Mesangial cell (primary cell): ENCODE results near the gene IFNA10. TPM values are rescaled to one million over a fixed set of nuclear protein-coding genes. Genes with fewer than 3 reads are reported as not detected.

Experiments used
- total RNA-seq: library from RNA; depleted of rRNA; stranded (reverse); fragments of >200 nt; gene quantifications from 2 replicates; pipeline ENCODE4 v1.2.3, GENCODE V29; 2015

IFNA10 gene
- total RNA-seq = not detected in 2 replicates

GRCh38 chr9:21207043-21207442, at the start of gene IFNA10:
TSS of gene IFNA10 (minus strand) at chr9:21207143. CDS start at chr9:21207097, 46 bp downstream.

GRCh38 chr9:21239911-21240310, 33.0 kb upstream of the IFNA10 start, which contains the start of gene IFNA14:
TSS of gene IFNA14 (minus strand) at chr9:21240005. CDS start at chr9:21239935, 70 bp downstream.

GRCh38 chr9:21228122-21228521, 21.2 kb upstream of the IFNA10 start, which contains the start of gene IFNA17:
TSS of gene IFNA17 (minus strand) at chr9:21228222. CDS start at chr9:21228173, 49 bp downstream.

GRCh38 chr9:21217211-21217610, 10.3 kb upstream of the IFNA10 start, which contains the start of gene IFNA16:
TSS of gene IFNA16 (minus strand) at chr9:21217311. CDS start at chr9:21217305, 6 bp downstream.

GRCh38 chr9:21202105-21202504, 4.8 kb downstream of the IFNA10 start, which contains the start of gene IFNA7:
TSS of gene IFNA7 (minus strand) at chr9:21202205. CDS start at chr9:21202165, 40 bp downstream.

GRCh38 chr9:21187487-21187886, 19.5 kb downstream of the IFNA10 start, which contains the start of gene IFNA4:
TSS of gene IFNA4 (minus strand) at chr9:21187587. CDS start at chr9:21187531, 56 bp downstream.

GRCh38 chr9:21166560-21166959, 40.4 kb downstream of the IFNA10 start, which contains the start of gene IFNA21:
TSS of gene IFNA21 (minus strand) at chr9:21166660. CDS start at chr9:21166612, 48 bp downstream.

Other genes with a start within 250 kb of the IFNA10 start
- gene HACD4, start 175.5 kb downstream of the IFNA10 start, total RNA-seq = 2.1 and 2.4 TPM in 2 replicates
- not detected in 2 replicates for gene IFNB1, start 129.2 kb downstream of the IFNA10 start, total RNA-seq
- not detected in 2 replicates for gene IFNW1, start 65.3 kb downstream of the IFNA10 start, total RNA-seq
- gene IFNA21, start 40.5 kb downstream of the IFNA10 start, total RNA-seq = not detected in 2 replicates
- not detected in 2 replicates for gene IFNA4, start 19.6 kb downstream of the IFNA10 start, total RNA-seq
- not detected in 2 replicates for gene IFNA7, start 4.9 kb downstream of the IFNA10 start, total RNA-seq
- gene IFNA16, start 10.2 kb upstream of the IFNA10 start, total RNA-seq = not detected in 2 replicates
- gene IFNA17, start 21.1 kb upstream of the IFNA10 start, total RNA-seq = not detected in 2 replicates
- gene IFNA14, start 32.9 kb upstream of the IFNA10 start, total RNA-seq = not detected in 2 replicates
- gene IFNA5, start 98.2 kb upstream of the IFNA10 start, total RNA-seq = not detected in 2 replicates
- 17.1 and 19.6 TPM in 2 replicates for gene KLHL9, start 128.3 kb upstream of the IFNA10 start, total RNA-seq
- gene IFNA6, start 143.7 kb upstream of the IFNA10 start, total RNA-seq = not detected in 2 replicates
- not detected in 2 replicates for gene IFNA13, start 160.9 kb upstream of the IFNA10 start, total RNA-seq
- gene IFNA2, start 178.3 kb upstream of the IFNA10 start, total RNA-seq = not detected in 2 replicates
- gene IFNA8, start 202.0 kb upstream of the IFNA10 start, total RNA-seq = not detected in 2 replicates
- not detected in 2 replicates for gene IFNA1, start 233.3 kb upstream of the IFNA10 start, total RNA-seq